C4-2B (cell line): ENCODE data around the gene OR1J4.

Source experiments
- H3K27ac ChIP-seq: fragments of 450-650 bp; 2 replicates; pipeline ENCODE4 v1.5.1; 2017
- CTCF ChIP-seq: fragments of 450-650 bp; conservative IDR thresholded peaks from 2 replicates; pipeline ENCODE4 v1.5.1; 2017; ENCODE audit warnings: mild to moderate bottlenecking
- ZFX ChIP-seq: fragments of 450-650 bp; IDR thresholded peaks from 2 replicates; pipeline ENCODE4 v1.6.1; 2017

Gene OR1J4, protein sequence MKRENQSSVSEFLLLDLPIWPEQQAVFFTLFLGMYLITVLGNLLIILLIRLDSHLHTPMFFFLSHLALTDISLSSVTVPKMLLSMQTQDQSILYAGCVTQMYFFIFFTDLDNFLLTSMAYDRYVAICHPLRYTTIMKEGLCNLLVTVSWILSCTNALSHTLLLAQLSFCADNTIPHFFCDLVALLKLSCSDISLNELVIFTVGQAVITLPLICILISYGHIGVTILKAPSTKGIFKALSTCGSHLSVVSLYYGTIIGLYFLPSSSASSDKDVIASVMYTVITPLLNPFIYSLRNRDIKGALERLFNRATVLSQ

GRCh38 chr9:122518841-122519240, at the start of gene OR1J4:
Gene OR1J4, plus strand, starts transcription at chr9:122519141. Its CDS starts 0 bp downstream, at chr9:122519141.
- TF ChIP-seq CTCF (no peak), ZFX (no peak)

DNA sequence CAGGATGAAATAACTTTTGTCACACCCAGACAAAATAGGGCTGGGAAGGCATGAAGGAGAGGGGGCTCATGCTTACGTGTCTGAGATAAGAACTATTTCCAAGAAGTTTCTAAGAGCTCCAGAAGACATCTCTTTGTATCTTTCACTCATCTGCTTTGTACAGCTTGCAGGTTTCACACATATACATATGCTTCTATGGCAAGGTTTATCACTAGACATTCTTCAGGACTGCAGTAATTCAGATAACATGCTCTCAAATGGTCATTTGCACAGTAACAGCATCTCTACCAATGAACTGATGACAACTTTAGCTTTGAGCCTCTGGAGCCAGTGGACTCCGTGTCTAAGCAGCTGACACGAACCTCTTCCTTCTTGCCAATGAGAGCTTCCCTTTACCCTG, 44.4 kb upstream of the OR1J4 start:
- no peak for TF ChIP-seq CTCF
- TF ChIP-seq ZFX, result no peak
- H3K27ac ChIP-seq, result no peak overlapping the region

More at GRCh38 chr9:122518841-122519240, at the start of gene OR1J4:
- no peak within 1 kb of the TSS for H3K27ac ChIP-seq

DNA sequence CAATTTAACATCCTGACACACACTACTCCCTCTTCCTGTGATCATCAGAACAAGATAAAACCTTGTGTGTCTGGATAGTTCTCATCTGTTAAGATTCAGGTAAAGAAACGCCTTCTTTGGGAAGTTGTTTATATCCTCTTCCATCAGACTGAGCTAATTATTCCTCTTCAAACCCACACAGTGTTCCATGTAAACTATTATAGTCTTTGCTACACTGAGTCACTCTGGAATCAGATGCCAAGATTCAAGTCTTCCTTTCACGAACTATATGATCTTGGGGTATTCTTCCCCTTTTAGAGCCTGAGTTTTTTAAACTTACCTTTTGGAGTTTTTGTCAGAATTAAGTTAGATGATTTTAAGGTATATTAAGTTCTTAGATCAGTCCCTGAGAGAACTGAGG, 43.2 kb upstream of the OR1J4 start:
- TF ChIP-seq CTCF (no peak), ZFX (no peak)
- H3K27ac ChIP-seq, result no peak overlapping the region

DNA sequence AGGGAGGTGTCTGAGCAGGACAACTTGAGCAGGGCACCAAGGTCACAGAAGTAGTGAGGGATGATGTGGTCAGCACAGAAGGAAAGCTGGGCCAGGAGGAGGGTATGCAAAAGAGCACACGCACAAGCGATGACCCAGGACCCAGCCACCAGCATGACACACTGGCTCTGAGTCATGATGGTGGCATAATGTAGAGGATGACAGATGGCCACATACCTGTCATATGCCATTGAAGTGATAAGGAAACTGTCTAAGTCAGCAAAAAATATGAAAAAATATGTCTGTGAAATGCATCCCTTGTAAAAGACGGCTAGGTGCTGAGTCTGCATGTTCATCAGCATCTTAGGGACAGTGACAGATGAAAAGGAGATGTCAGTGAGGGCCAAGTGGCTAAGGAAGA, 41.6 kb upstream of the OR1J4 start:
- TF ChIP-seq CTCF (no peak), ZFX (no peak)
- H3K27ac ChIP-seq, result no peak overlapping the region

- TF ChIP-seq ZFX, result no peak
- TF ChIP-seq CTCF, result no peak
- no peak within 1 kb of the TSS for H3K27ac ChIP-seq
These were observed 41.1 kb upstream of the OR1J4 start, which contains the start of gene OR1J1 for GRCh38 chr9:122477826-122478225. Gene OR1J1, minus strand, starts transcription at chr9:122477926. Its CDS starts 0 bp downstream, at chr9:122477926.

DNA sequence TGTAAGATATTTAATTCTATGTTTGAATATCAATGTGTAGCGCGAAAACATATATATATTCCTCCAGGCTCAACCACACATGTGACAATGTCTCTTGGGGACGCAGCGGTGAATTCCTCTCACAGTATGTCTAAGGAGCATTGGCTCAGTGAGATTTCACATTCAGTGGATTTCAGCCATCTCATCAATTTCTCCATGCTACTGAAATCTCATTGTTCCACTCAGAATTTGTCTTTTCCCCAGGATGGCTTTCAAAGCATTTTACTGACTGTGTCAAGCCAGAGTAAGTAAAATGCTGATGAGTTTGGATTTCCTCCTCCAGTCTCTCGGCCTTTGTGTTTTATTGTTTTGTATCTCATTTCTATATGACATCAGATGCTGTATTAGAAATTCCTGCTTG, 39.9 kb upstream of the OR1J4 start:
- no peak overlapping the region for H3K27ac ChIP-seq
- TF ChIP-seq CTCF, result no peak
- no peak for TF ChIP-seq ZFX

- TF ChIP-seq ZFX (no peak), CTCF (peak; percentile 97)
- no peak overlapping the region for H3K27ac ChIP-seq
These were observed 20.1 kb upstream of the OR1J4 start for GRCh38 chr9:122498883-122499288.
